ENCODE data around the gene ZBTB47.

Gene ZBTB47

DNA sequence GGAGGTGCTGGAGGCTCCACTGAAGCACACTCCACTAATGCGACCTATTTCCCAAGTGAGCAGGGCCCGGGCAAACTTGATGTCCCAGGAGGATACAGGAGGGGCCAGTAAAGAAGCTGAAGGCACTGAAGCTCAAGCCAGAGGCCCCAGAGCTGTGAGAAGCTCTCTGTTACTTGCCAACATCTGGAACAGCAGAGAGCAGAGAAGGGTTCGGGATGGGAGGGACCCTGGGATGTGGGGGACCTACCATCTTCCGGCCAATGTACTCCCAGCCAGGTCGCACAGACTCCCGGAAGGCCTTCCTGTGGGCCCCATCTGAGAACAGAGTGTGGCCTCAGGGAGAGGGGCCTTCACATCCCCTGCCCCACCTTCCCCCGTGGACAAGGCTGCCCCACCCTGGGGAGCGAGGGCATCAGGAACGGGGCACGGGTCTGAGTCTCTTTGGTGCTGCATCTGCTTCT is 46.0 kb downstream of the ZBTB47 start:
- no peak for DNase-seq (ENCODE audit: low read depth in 3 of 3)

DNA sequence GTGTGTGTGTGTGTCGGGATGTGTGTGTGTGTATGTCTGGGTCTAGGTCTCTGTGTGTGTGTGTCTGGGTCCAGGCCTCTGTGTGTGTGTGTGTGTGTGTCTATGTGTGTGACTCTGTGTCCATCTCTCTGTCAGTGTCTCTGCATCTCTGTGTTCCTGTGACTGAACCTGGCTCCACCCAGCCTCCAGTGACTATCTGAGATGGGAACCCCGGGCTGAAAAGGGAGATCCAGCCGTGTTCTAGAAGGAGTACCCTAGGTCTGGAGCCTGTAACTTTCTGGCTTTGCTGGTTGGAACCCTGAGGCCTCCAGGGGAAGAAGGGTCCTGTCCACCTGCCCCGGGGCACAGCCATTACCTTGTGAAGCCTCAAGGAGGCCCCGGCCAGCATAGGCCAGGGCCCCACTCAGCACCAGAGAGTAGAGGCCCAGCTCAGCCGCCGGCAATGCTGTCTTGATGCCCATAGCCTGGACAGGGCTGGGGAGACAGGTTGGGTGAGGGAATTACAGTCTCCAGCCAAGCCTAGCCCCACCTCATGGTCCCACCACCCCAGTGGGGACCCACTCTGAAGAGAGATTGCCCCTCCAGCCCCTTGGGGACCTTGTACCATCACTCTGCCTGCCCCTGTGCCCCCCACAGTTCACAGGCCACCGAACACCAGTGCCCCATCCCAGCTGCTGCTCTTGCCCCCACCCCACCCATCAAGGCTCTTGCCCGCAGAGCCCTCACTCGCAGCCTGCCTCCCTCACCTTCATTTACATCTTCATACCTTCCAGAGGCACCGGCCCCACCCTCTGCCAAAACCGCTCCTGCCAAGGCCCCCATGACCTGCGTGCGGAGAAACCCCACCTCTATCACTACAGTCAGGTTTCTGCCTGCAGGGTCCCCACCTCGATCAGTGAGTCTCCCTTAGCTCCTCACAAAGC is 47.1 kb downstream of the ZBTB47 start:
- no peak for DNase-seq (ENCODE audit: low read depth in 3 of 3)

DNA sequence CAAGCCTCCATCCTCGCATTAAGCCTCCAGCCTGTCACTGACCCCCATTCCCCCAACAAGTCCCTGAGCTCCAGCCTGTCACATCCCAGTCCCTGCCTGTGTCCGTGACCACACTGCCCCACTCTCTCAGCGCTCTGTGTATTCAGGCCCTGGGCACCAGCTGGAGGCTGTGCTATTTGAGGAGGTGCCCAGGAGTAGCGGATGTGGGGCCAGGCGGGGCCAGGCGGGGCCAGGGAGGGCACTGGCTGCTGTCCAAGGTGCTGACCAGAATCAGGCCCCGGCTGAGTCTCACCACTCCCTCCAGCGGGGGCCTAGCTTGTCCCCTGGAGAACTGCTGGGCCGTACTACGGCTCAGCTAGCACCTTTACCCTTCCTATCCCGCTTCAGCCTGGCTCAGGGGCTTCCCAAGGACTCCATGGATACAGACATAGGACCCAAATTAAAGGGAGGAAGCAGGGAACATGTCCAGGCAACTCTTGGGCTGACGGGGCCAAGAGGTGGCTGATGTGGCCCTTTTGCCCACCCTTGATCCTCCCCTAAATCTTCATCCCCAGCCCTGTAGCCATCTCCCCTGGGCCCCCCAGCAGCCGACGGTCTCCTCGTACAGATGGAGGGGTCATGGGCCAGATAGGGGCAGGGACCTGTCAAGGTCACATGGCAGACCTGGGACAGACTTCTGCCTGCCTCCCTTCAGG is 48.0 kb downstream of the ZBTB47 start:
- DNase-seq (ENCODE audit: low read depth in 3 of 3), result peak in 2 of 3 experiments; percentile 7 to 20

DNA sequence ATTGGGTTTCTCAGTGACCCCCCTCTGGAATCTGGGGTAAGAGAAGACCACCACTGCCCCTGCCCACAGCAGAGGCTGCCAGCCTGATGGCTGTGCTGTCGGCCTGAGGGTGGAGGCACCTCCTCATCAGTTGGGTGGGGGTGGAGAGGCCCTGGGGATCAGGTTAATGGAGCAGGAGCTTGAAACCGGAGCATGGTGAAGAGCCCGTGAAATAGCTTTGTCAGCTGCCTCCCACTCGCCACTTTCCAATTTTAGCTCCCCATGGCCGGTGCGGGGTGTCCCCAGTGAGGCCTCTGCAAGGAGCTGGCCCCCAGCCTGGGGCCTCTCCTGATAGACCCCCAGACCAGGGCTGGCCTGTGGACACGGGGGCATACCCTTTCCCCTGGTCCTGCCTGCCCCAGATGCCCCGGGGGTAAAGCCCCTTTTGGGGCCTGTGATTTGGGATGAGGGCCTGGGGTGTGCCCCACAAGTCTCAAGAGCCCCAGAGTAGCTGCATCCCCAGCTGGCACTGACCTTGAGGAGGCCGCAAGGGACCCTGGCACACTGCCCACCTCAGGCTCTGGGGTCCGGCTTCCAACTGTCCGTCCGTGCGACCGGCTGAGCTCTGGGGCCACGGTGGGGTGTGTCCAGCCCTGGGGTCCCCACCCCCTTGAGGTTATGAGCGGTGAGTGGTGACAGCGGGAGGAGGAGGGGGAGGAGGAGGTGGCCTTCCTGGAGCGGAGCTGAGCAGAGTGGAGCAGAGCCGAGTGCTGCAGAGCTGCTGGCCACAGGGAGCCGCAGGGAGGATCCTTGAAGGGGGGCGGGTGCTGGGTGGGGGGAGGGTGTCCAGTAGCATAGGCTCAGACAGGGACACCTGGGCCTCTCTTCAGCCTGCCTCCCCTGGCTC is 48.8 kb downstream of the ZBTB47 start, which contains the start of gene HHATL:
HHATL (minus strand) TSS at position 733 of the 886 bp plus-strand sequence. CDS start 1,972 bp downstream, outside the sequence.
- DNase-seq (ENCODE audit: low read depth in 3 of 3), result no peak

DNA sequence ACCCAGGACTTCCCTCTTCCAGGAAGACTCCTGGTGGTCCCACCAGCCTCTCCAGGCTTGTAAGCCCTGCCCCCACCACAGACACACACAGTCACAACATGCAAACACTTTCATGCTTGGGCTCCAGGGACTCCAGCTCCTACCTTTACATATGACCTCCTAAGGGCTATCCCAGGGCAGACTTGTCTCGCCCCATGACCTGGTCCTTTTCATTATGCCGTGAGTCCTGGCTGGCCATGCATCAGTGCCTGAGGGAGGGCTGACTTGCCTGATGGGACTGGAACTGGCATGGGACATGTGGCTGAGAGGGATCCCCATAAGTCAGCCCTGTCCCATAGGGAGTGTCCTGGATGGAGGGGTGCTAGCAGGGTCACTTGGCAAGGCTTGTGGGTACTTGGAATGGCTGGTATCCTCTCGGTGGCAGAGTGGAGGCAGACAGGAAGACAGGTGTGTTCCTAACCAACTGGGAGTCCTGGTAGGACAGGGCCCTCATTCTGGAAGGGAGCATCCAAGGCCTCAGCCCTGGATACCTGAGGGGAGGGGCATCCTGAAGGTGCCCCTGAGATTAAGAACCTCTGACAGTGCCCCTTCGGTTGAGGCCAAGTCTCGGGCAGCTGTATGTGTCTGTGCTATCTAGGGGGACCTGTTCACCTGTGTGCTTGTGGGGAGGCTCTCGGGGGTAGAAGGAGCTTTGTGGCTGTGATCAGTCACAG is 49.6 kb downstream of the ZBTB47 start:
- no peak for DNase-seq (ENCODE audit: low read depth in 3 of 3)

DNA sequence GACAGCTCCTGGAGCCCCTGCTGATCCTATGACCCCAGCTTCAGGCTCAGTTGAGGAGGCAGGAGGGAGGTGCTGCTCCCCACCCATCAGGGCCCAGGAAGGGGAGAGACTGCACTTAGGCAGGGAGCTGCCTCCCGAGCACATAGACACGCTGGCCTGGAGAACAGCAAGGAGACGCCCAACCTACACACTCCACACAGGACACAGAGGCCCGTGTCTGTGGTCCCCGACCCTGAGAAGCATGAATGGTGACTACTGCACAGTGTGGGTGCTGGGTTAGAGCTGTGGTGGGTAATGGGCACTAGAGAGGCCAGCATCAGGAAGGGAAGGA is 50.2 kb downstream of the ZBTB47 start:
- no peak for DNase-seq (ENCODE audit: low read depth in 3 of 3)

DNA sequence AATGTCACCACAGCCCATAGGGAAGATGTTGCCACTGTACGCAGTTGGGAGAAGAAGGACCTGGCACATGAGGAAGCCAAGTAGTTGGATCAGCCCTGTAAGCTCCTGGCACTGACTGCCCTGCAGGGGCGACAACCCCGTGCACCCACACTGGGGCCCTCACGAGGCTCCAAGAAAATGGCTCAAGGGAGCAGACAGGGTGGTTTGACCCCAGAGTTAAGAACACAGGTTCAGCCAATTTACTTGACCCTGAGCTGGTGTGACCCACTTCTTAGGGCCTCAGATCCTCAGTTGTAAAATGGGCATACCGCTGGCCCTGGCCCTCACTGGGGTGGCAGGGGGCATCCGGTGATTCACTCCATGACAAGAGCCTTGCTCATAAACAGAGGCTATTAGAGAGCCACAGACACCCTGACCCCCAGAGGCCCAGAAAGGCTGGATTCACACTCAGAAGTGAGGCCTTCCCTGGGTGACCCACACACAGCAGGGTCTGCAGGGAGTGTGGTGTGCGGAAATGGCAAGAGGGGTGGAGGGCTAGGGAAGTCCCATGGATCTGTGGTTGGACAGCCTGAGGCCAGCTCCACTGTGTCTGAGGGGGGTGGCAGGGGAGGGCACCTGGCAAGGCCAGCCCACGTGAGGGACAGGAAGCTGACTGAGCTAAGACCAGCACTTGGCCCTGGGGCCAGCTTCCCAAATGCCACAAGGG is 50.8 kb downstream of the ZBTB47 start:
- no peak for DNase-seq (ENCODE audit: low read depth in 3 of 3)

DNA sequence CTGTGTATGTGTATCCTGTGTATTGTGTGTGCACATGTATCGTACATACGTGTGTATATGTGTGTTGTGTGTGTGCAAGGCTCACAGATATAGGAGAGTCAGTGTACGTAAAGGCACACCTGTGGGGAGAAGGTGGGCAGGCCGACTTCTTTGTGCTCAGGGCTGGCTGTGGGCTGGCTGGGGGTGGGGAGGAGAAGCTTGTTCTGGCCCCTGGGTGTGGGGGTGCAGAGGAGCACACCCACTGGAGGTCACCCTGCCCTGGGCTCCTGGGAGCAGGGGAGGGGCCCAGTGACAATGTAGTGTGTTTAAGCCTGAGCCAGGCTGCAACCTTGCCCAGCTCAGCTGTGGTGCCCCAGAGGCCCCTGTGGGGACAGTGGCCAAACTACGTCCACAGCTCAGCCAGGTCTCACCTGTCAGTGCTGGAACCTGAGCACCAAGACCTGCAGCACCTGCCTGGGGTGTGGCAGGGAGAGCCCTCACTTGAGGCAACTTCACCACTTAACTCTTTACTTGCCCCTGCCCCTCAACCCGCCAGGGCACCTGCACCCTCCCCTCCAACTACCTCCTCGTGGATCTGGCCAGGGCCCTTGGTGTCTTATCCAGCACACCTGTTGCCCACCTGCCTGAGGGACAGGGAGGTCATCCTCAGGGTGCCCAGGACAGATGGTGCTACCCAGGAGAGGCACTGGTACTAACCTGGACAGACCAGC is 51.7 kb downstream of the ZBTB47 start:
- DNase-seq (ENCODE audit: low read depth in 3 of 3), result no peak

DNA sequence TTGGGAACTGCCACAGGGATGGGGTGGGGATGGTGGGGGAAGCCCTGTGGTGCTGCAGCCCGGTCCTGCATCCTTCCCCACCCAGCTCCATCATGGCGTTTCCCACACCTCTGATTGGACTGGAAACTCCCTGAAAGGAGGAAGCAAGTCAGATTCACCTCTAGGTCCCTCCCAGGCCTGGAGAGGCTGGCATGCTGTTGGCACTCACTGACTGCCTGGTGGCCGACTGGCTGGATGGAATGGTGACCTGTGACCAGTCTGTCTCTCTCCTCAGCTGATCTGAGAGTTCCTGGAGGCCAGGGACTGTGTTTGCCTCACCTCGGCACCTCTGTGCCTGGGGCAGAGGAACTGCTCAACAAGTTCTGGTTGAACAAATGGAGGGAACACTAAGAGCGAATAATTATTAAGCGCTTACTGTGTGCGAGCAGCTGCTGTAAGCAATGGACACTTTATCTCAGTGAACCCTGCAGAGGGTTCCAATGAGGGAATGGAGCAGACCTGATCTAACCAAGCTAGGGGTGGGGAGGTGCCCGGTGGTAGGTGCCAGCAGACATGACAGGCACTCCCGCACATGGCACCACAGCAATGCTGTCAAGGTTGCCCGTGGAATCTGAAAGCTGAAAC is 52.6 kb downstream of the ZBTB47 start:
- no peak for DNase-seq (ENCODE audit: low read depth in 3 of 3)

DNA sequence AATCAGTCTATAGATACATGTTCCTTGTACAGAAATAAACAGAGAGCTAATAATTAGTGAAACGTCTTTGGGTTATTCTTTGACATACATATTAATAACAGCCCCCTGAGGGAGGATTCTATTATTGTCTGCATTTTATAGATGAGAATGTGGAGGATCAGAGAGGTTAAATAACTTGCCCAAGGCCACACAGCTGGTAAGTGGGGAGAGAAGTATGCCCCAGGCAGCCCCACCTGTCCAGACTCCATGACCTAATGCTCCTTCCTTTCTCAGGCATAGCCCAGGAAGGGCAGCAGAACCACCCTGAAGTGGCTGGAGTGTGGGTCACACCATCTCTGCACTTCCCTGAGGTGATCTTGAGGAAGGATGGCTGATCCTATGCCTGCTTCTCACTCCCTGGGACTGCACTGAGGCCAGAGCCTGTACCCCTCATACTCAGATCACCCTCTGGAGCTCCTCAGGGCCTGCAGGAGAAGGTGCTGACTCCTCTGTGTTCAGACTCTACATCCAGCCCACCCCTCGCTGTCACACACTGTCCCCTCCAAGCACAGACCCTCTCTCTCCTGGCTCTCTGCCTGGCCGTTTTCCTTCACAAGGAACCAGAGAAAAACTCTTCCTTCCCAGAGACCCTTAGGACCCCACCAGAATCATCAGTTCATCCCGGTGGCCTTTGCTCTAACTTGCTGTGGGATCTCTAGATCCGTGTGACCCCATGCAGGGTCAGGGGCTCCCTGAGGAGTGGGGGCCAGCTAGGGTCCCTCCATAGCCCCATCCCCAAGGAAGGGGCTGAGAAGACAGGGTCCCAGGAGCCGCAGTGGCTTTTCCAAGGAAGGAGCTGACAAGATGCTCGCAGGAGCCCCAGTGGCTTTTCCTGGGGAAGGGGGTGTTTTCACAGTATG is 53.5 kb downstream of the ZBTB47 start:
- DNase-seq (ENCODE audit: low read depth in 3 of 3), result no peak

DNA sequence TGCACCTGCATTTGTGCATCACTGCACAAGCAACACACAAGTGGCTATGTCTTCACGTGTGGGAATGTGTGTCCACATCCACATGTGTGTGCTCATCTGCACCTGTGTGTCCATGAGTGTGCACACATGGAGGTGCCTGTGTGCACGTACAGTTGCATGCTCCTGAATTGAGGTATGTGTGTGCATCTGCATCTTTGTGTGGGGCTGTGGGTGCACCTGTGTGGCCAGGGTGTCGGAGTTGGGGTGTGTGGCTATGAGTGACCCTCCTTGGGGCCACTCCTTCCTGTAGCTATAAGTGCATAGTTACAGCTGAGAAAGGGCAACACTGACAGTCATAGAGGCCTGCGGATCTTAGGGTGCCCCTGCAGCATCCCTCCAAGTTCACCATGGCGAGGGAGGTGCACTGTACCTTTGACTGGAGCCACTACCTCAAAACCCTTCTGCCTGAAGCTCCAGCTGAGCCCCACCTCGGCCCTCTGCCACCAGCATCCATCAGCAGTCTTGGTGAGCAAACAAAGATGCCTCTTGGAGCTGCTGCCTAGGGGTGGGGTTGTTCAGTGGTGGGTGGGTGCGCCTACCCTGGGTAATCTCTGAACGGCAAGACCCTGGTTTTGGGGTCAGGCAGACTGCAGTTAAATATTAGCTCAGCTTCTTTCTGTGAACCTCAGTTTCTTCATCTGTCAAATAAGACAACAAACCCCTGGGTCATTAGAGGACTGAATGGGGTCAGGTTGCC is 54.3 kb downstream of the ZBTB47 start:
- no peak for DNase-seq (ENCODE audit: low read depth in 3 of 3)

DNA sequence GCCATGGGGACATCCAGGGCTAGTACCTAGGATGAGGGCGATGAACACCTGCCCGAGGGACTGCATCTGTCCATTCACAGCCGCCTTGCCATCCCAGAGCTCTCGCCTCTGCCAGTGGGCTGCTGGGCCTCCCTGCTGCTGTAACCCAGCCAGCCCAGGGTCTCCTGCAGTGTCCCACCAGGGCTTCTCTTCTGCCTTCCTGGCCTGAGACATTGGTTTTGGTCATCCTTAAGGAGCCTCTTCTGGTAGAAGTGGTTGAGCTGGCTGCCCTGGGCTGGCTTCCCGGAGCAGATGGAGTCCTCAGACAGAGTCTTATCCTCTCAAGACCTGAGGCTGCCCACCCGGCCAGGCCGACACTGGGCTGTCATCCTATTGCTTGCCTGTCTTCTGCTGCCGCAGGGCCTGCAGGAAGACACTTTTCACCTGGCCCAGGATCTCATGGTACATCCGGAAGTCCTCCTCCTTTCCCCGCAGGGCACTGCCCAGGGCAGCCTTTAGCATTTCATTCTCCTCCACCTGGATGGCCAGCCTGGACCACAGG is 55.2 kb downstream of the ZBTB47 start:
- no peak for DNase-seq (ENCODE audit: low read depth in 3 of 3)

DNA sequence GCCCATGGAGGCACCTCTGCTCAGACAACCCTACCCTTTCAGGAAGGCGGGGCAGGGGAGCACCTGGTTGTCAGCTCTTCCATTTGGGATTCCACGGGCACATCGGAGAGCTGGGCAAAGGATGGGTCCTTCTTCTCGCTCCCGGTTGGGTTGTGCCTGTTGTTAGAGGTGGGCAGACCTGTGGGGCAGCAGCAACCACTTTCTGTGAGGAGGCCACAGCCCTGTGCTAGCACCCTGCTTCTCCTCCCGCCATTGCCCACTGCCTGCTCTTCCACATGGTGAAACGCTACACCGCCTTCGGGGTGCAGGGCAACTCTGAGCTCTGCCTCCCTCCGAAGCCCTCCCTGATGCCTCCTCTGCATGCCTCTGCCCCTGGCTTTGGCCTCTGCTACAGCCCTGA is 56.1 kb downstream of the ZBTB47 start:
- DNase-seq (ENCODE audit: low read depth in 3 of 3), result no peak

DNA sequence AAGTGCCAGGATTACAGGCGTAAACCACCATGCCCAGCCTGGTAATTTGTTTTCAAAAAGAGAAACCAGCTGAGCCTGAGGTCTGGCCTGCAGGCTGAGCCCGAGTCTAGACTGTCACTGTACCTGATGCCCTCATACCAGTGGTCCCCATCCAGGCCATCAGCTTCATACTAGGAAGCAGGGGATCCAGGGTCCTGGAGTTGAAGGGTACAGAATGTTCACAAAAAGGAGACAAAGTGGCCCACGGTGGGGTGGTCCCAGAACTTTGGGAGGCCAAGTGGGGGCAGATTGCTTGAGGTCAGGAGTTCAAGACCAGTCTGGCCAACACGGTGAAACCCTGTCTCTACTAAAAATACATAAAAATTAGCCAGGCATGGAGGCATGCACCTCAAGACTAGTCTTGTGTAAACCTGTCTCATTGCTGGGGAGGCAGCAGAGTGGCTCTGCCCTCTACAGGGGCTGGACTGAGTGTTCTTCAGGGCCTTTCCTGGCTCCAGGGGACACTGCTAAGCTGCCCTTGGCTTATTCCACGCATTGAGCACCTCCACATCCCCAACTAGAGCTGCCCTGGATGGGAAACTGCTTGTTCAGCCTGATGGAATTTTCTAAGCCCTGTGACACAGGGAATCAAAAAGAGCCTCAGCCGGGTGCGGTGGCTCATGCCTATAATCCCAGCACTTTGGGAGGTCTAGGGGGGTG is 57.0 kb downstream of the ZBTB47 start:
- DNase-seq (ENCODE audit: low read depth in 3 of 3), result no peak

DNA sequence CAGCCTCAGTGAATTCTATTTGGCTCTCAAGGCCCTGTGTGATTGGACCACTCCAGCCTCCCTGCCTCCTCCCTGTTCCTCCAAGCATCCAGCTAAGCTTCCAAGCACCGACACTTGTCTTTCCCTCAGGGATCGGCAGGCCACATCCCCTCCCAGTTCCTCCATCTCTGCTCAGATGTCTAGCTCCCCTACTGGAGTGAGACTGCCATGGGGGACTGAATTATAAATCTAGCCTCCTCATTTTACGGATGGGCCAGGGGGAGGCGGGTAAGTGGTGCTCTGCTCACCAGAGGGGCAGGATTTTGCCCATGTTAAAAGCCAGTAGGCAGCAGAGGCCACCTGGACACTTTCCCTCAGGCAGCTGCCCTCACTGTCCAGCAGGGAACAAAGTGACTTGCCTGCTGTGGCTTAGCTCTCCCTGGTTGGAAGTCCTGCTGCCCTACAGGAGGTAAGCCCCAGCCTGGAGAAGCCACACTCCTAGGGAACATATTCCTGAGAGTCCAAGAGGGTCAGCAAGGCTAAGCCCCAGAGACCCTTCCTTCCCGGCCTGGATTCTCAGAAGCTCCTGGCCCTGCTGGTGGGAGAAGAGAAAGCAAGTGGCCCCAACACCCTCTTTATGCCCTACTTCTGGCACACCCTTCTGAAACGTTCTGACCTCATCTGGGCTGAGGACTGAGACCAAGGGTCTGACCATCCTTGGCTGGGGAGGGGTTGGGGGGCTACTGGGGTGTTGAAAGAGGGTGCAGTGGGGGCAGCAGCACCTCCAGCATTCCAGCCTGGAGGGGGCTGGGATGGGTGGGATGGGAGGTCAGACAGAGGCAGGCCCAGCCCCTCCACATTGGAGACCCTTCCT is 58.2 kb downstream of the ZBTB47 start:
- no peak for DNase-seq (ENCODE audit: low read depth in 3 of 3)

DNA sequence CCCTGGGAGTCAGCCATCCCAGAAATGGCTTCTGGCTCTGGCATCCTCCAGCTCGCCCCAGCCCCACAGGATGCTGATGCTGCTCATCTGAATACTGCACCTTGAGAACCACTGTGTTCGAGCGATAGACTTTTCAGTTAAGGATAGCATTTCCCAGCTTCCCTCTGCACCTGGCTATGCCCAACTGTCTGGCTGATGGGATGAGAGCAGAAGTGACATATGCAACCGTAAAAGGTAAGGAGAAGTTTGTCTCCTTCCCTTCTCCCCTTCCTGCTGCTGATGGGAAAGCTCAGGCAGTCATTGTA is 58.8 kb downstream of the ZBTB47 start:
- DNase-seq (ENCODE audit: low read depth in 3 of 3), result no peak
